KOPT-K1 (cell line): ENCODE results near the gene TAGLN2.

Experiments used
- H3K27ac ChIP-seq: fragments of 200-600 bp; sonication (generic); 2 replicates; pipeline ENCODE4 v1.5.1; 2016; ENCODE audit warnings: antibody characterized with exemption, mild to moderate bottlenecking, low read depth, low read length; ENCODE audit not compliant: poor library complexity, severe bottlenecking
- H3K36me3 ChIP-seq: fragments of 200-600 bp; sonication (generic); 2 replicates; pipeline ENCODE4 v1.5.1; 2017; ENCODE audit warnings: antibody characterized with exemption, mild to moderate bottlenecking, low read length, moderate library complexity; ENCODE audit not compliant: insufficient read depth
- H3K9me3 ChIP-seq: fragments of 200-600 bp; sonication (generic); 2 replicates; pipeline ENCODE4 v1.5.1; 2017; ENCODE audit warnings: antibody characterized with exemption, low read length, mild to moderate bottlenecking; ENCODE audit not compliant: insufficient read depth, poor library complexity, severe bottlenecking

Gene TAGLN2

GRCh38 chr1:159922511-159923202 is 2.6 kb downstream of the TAGLN2 start:
- peak overlapping the region; percentile 92 for H3K27ac ChIP-seq
- no peaks in the 10 kb centered on the region for H3K9me3 ChIP-seq
- H3K36me3 ChIP-seq: peaks cover 41% of the 10 kb centered on the region

- Histone ChIP-seq H3K27ac (peak overlapping the region; percentile 92), H3K36me3 (peaks cover 48% of the 10 kb centered on the region), H3K9me3 (no peaks in the 10 kb centered on the region)
These were observed 3.4 kb downstream of the TAGLN2 start for GRCh38 chr1:159921700-159922504.

- Histone ChIP-seq H3K27ac (peak overlapping the region; percentile 92), H3K36me3 (peaks cover 55% of the 10 kb centered on the region), H3K9me3 (no peaks in the 10 kb centered on the region)
These were observed 4.1 kb downstream of the TAGLN2 start for GRCh38 chr1:159921251-159921650.

- Histone ChIP-seq H3K9me3 (no peaks in the 10 kb centered on the region), H3K27ac (peak overlapping the region; percentile 92), H3K36me3 (peaks cover 61% of the 10 kb centered on the region)
These were observed 4.7 kb downstream of the TAGLN2 start for GRCh38 chr1:159920651-159921050.

GRCh38 chr1:159920202-159920601 is 5.1 kb downstream of the TAGLN2 start:
- Histone ChIP-seq H3K9me3 (no peaks in the 10 kb centered on the region), H3K27ac (no peak overlapping the region), H3K36me3 (peaks cover 65% of the 10 kb centered on the region)

- Histone ChIP-seq H3K36me3 (peaks cover 65% of the 10 kb centered on the region), H3K9me3 (no peaks in the 10 kb centered on the region), H3K27ac (no peak overlapping the region)
These were observed 6.0 kb downstream of the TAGLN2 start for GRCh38 chr1:159919236-159919865.

- H3K27ac ChIP-seq: no peak overlapping the region
- H3K36me3 ChIP-seq: peaks cover 65% of the 10 kb centered on the region
- no peaks in the 10 kb centered on the region for H3K9me3 ChIP-seq
These were observed 6.7 kb downstream of the TAGLN2 start for GRCh38 chr1:159918352-159919200.

GRCh38 chr1:159917533-159918351 is 7.6 kb downstream of the TAGLN2 start:
- Histone ChIP-seq H3K27ac (peak overlapping the region; percentile 20), H3K36me3 (peaks cover 65% of the 10 kb centered on the region), H3K9me3 (no peaks in the 10 kb centered on the region)

GRCh38 chr1:159916242-159917051 is 8.9 kb downstream of the TAGLN2 start:
- Histone ChIP-seq H3K9me3 (no peaks in the 10 kb centered on the region), H3K36me3 (peaks cover 62% of the 10 kb centered on the region), H3K27ac (no peak overlapping the region)

GRCh38 chr1:159915571-159916241 is 9.6 kb downstream of the TAGLN2 start:
- Histone ChIP-seq H3K9me3 (no peaks in the 10 kb centered on the region), H3K36me3 (peaks cover 55% of the 10 kb centered on the region), H3K27ac (no peak overlapping the region)

GRCh38 chr1:159914252-159915018 is 10.9 kb downstream of the TAGLN2 start:
- peaks cover 42% of the 10 kb centered on the region for H3K36me3 ChIP-seq
- no peaks in the 10 kb centered on the region for H3K9me3 ChIP-seq
- H3K27ac ChIP-seq: no peak overlapping the region

- H3K9me3 ChIP-seq: no peaks in the 10 kb centered on the region
- no peak overlapping the region for H3K27ac ChIP-seq
- peaks cover 34% of the 10 kb centered on the region for H3K36me3 ChIP-seq
These were observed 11.7 kb downstream of the TAGLN2 start for GRCh38 chr1:159913451-159914192.
